LoVo (cell line): Measurements from ENCODE around the gene PHETA1.

Source experiments
- DNase-seq: peaks from one replicate; pipeline ENCODE4 v3.0.0-alpha.2; 2016; ENCODE audit warnings: low spot score

The PHETA1 gene, protein sequence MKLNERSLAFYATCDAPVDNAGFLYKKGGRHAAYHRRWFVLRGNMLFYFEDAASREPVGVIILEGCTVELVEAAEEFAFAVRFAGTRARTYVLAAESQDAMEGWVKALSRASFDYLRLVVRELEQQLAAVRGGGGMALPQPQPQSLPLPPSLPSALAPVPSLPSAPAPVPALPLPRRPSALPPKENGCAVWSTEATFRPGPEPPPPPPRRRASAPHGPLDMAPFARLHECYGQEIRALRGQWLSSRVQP

DNA sequence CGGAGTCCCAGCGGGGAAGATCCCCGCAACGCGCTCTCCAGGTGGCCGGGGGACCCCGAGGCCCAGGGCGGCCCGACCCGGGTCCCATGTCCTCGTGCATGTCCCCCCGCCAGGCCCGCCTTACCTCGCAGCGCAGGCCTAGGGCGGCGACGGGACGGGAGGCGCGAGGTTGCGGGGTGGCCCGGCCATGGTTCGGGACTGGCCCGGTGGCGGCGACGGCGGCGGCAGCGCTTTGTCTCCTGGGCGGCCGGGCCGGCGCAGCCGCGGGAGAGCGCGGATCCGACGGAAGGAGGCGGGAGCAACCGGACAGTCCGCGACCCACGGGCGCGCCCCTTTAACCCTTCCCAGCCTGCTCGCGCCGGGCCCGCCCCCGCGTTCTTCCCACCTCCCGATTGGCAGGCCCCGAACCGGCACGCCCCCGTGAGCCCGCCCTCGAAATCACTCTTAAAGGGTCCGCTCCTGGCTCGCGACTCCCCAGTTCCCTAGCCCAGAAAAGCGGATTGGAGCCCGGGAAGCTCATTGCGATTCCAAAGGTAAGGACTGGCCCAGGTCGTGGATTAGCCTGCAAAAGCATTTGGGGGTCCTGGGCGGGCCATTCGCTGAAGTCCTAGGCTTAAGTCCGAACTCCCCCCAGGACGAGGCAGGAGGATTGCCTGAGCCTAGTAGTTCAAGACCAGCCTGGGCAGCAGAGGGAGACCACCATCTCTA is at the start of gene PHETA1:
Gene PHETA1, minus strand, starts transcription at position 308 of the 708 bp plus-strand sequence. CDS start 5,668 bp downstream, outside the sequence.
- DNase-seq: peak; percentile 96

DNA sequence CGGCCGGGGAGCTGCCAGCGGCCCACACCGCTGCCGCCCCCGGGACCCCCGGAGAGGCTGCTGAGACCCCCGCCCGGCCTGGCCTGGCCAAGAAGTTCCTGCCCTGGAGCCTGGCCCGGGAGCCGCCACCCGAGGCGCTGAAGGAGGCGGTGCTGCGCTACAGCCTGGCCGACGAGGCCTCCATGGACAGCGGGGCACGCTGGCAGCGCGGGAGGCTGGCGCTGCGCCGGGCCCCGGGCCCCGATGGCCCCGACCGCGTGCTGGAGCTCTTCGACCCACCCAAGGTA is 49.6 kb upstream of the PHETA1 start:
- no peak for DNase-seq

DNA sequence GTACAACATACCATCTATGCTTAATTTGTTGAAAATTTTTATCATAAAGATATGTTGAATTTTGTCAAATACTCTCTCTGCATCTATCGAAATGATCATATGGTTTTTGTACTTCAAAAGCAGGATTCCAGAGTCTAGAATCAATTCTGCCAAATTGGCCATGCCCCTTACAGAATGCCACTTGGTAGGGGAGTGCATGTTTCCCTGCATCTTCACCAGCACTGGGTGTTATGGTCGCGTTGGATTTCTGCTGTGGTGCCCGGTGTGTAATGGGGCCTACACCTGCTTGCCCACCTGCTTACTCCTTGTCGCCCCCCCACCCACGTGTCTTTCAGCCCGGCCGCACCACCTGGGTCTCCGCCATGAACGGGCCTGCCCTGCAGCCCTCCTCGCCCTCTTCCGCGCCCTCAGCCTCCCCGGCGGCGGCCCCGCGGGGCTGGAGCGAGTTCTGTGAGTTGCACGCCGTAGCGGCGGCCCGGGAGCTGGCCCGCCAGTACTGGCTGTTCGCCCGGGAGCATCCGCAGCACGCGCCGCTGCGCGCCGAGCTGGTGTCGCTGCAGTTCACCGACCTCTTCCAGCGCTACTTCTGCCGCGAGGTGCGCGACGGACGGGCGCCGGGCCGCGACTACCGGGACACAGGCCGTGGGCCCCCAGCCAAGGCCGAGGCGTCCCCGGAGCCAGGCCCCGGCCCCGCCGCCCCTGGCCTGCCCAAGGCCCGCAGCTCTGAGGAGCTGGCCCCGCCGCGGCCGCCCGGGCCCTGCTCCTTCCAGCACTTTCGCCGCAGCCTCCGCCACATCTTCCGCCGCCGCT is 49.1 kb upstream of the PHETA1 start:
- no peak for DNase-seq

DNA sequence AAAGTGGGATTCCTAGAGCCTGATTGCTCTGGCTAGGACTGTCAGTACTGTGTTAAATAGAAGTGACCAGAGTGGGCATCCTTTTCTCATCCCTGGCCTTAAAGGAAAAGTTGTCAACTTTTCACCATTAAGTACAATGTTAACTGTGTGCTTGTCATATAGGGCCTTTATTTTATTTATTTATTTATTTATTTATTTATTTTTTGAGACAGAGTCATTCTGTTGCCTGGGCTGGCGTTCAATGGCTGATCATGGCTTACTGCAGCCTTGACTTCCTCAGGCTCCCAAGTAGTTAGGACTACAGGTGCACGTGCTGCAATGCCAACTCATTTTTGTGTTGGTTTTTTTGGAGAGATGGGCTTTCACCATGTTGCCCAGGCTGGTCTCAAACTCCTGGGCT is 48.4 kb upstream of the PHETA1 start:
- DNase-seq: no peak

DNA sequence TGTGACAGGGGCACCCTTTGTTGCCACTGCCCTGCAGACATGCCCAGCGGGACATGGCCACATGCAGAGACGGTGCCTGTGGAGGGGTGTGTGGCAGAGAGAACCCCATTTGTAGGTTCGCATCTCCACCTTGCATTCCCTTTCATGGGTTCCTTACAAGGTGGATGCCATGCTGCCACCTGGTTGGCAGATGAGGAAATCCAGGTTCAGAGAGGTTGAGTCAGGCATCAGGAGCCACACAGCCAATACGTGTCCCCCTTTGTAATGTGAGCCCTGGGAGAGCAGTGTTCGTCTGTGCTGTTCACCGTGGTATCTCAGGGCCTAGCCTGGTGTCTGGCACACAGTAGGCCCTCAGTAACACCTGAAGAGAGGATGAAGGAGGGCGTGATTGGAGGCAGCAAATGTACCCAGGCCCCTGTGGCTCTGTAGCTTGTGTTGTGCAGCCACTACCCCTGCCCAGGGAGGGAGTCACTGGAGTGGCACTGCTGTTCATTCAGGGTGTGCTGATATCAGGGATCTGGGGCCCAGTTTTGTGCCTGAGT is 45.9 kb upstream of the PHETA1 start:
- no peak for DNase-seq

DNA sequence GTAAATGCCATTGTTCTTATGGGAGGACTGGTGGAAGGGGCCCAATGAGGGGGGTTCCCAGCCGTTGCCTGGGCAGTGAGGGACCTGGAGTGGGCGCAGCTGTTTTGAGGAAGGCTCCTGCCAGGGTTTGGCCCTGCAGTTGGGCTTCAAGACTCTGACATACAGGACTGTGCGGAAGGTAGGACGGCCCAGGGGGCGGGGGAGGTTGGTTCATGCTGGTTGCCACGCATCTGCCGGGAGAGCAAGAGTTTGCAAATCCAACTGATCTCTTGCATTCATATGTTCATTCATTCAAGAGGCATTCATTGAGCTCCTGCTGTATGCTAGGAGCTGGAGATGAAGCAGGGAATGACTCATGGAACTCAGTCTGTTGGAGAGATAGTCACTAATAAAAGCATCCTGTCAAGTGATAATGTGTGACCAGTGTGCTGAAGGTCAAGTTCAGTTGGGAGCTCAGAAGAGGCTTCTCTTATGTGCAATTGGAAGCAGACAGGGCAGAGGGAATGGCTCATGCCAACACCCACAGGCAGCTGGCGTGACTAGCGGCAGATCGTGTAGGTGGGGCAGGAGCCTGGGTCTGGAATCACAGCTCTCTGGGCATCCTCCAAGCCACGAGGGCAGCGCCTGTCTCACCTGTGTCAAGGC is 44.7 kb upstream of the PHETA1 start:
- DNase-seq: peak; percentile 19

DNA sequence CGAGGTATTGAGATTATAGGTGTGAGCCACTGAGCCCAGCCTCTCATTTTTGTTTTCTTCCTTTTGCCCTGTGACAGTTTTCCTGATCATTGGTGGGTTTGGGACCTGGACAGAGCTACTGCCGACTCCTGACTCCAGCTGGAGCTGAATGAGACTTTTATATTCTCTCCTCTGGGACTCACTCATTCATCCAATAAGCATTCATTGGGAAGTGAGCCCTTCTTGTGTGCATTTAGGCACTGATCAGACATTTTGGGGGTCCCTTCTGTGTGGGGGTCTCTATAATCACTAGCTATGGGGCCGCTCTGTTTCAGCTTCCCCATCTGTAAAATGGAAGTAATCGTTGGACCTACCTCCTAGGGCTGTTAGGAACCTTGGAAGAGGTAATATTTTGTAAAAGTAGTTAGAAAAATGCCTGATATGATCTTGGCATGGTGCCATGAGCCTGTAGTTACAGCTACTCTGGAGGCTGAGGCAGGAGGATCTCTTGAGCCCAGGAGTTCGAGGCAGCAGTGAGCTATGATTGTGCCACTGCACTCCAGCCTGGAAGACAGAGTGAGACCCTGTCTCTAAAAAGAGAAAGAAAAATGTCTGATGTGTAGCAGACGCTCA is 44.0 kb upstream of the PHETA1 start:
- DNase-seq: no peak

DNA sequence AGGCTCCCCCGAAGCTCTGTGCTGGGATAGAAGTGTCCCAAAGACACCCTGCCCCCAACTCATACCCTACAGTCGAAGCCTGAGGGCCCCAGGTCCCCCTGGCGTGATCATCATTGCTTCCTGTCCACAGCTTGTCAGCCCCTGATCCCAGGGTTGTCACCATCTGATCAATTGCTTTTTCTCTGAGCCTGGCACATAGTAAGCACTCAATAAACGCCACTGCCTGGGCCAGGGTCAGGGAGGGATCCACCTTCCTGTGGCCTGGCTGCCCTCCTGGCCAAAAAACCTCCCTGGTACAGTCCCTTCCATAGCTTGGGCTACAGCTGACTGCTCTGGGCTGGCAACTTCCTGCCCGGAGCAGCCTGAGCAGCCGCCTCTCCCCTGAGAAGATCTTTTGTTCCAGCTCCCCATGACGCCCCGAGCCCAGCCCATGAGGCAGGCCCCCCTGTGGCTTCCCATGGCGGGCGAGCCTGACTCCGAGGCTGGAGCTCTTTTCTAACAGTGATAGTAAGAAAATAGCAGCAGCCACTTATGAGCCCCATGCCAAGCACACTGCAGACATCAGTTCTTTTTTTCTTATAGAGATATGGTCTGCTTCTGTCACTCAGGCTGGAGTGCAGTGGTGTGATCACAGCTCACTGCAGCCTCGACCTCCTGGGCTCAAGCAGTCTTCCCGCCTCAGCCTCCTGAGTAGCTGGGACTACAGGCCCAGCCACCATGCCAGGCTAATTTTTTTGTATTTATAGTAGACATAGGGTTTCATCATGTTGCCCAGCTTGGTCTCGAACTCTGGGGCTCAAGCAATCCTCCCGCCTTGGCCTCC is 43.3 kb upstream of the PHETA1 start:
- DNase-seq: no peak

DNA sequence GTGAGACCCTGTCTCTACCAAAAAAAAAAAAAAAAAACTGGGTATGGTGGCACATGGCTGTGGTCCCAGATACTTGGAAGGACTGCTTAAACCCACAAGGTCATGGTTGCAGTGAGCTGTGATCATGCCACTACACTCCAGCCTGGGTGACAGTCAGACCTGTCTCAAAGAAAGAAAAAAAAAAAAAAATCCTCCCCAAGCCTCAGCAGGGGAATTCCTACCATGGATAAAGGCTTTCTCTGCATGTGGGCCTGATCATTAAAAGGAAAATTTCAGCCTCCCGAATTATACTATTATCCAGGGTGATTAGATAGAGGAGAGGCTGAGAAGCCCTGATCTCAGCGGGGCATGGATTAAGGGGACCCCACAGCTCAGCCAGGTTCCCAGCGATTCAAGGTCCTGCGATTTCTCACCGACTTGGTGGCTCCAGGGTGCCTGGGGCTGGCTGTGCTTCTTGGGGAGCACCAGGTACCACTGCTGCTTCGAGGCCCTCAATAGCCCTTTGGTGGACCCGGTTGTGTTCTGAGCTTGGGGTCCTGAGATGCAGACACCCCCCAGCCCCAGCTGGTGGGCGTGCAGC is 42.4 kb upstream of the PHETA1 start:
- no peak for DNase-seq

DNA sequence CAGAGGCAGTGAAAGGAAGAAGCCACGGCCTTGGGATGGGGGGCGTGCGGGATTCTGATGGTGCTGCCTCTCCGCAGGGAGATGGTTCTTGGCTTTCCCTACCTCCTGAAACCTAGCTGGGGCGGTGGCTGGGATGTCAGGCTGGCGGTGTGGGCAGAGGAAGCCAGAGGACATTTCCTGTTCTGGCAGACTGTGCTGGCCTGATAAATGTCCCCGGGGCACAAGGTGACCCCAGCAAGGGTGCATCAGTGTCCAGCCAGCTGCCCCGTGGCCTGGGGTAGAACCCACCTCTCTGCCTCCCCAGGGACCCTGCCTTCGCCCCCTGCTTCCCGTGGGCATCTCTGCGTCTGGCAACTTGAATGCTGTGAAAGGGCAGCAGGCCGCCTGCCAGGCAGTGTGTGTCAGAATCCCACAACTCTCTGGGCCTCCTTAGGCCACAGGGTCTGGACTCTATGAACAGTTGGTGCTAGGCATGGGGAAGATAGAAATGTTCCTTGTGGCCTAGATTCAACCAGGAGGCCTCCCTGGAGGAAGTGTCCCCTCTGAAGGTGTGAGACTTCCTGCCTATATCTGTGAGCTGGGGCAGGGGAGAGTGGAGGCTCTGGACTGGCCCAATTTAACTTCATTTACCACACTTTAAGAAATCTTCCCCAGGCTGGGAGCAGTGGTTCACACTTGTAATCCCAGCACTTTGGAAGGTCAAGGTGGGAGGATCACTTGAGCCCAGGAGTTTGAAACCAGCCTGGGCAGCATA is 41.7 kb upstream of the PHETA1 start:
- DNase-seq: no peak

DNA sequence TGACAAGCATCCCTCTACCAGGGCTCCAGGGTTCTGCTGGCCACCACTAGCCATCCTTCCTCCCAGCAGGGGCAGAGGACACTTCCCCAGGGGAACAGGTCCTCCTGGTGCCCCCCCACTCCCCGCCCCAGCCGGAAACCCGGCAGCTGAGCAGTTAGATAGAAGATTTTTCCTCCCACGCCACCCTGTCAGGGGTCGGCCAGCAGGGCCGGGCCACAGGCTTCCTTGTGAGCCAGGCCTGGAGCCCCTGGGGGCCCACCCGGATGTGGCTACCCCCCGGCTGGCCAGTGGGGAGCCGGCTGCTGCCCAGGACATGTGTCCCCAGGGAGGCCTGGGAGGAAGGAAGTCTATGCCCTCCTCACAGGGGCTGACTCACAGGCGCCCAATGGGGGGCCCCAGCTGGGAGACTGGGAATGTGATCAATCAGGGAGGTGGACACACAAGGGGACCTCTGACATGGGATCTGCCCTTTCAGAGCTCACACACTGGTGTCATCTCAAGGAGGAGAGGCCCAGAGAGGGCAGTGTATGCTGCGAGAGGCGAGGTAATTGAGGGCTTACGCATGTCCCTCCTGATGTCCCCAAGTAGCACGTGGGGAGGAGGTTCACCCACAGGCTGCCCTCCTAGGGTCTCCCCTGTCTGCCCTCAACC is 41.0 kb upstream of the PHETA1 start:
- no peak for DNase-seq

DNA sequence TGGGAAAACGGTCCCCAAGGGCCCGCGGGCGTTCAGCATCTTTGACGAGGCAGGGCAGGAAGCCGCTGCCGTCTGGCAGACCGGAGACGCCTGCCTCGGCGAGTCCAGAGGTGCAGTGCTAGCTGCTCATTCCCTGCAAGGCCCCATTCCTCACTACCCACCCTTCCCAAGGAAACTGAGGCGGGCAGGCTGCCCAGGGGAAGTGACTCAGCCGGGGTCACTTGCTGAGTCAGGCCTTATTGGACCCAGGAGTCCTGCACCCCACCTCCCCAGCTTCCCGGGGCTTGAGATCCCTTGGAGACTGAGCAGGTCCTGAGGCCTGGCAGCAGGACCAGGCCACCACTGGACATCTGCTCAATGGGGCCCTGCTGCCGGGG is 40.5 kb upstream of the PHETA1 start:
- no peak for DNase-seq

DNA sequence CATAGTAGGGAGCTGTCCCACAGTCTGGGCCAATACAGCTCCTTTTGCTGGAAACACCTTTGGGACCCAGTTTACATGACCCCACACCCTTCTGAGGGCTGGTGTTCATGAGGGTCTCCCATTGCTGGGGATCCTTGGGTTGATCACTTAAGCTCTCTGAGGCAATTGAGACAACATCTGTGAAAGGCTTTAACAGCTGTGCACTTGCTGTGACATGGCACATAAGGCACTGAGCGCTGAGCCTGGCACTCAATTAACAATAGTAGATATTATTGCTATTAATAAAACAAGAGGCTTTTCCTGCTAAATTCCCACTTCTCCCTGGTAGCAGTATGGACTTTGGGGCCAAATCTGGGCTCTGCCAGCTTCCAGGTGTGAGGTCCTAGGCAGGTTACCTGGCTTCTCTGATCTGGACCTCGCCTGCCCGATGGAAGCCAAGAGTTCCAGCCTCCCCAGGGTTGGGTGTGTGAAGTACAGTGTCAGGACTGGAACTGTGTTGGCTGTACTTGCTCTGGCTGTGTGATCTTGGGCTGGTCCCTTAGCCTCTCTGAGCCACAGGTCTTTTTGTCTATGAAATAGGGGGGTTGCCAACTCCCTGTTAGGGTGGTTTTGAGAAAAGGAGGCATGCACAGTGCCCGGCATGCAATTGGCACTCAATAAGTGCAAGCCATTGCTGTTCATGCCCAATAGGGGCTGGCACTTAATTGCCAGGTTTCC is 39.9 kb upstream of the PHETA1 start:
- DNase-seq: no peak

DNA sequence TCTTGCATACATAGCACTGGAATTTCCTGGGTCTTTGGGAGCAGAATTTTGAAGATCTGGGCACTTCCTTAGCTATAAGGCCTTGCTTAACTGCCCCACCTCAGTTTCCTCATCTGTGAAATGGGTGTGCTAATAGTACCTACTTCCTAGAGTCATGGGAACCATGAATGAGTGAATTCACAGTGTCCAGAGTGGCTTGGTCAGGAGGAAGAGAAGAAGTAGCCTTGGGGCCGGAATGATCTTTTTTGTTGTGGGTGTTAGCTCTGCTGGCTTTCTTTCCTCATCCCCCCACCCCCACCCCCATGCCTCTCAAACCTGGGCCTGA is 39.2 kb upstream of the PHETA1 start:
- DNase-seq: no peak

DNA sequence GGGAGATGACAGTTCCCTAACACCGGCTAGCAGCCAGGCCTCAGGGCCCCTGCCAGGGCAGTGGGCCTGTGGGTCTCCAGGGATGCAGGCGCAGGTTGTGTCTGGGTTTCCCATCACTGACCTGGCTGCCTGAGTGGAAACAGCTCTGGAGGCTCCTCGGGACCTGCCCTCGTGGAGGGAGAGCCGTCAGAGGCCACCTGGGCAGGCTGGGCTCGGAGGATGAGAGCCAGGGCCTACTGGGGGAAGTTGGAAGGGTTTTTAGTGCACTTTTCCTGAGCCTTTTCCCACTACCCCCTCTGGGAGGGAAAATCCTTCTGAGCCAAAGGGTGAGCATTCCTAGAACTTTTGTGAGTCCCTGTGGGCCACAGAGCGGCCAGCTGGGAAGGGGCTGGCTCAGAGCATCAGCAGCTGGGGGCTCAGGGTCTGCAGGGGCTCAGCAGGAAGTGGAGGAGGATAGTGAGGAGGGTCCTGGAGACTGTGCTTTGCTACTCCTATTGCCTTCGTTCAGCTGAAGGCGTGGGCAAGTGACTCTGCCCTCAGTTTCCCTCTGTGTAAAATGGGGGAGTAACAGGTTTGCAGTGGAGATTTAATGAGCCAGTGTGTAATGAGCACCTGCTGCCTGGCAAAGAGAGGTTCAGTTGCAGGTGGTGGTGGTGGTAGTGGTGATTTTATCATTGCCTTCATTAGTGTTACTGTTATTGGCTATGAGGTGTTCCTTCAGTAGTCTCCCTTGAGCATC is 38.7 kb upstream of the PHETA1 start:
- DNase-seq: no peak

DNA sequence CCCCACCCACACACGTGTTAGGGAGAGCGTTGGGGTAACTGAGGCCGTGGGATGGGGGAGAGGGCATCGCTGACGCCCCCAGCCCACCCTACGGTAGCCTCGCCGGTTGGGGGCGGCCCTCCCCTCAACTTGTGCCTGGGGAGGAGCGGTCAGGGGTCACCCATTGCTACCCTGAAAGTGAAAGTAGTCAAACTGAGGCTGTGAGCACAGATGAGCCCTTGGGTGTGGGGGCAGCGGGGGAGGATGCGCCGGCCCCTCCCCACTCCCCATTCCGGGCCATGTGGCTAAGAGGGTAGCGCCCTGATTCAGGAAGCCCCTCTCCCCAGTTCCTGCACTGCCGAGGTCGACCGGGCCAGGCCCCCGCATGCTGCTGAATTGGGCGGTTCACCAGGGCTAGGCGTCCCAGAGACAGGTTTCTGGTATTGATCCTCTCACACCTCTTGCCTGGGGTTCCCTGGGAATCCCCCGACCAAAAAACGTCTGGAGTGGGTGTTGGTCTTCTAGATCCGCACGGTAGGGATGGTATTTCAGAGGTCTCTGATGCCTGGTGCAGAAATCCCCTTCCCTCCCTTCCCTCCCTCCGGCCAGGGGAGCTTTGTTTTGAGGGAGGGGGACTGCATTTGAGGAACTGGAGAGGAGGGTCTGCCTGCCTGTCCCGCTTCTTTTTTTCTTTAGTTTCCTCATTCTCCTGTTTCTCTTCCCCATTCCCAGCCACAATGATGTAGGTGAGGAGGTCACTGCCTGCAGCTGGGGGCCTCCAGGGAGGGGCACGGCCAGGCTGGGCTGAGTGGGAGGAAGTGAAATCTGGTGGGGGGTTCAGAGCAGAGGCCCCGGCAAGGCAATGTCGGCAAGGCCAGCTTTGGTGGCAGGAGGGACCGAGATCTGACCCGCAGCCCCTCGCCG is 37.8 kb upstream of the PHETA1 start:
- DNase-seq: no peak

DNA sequence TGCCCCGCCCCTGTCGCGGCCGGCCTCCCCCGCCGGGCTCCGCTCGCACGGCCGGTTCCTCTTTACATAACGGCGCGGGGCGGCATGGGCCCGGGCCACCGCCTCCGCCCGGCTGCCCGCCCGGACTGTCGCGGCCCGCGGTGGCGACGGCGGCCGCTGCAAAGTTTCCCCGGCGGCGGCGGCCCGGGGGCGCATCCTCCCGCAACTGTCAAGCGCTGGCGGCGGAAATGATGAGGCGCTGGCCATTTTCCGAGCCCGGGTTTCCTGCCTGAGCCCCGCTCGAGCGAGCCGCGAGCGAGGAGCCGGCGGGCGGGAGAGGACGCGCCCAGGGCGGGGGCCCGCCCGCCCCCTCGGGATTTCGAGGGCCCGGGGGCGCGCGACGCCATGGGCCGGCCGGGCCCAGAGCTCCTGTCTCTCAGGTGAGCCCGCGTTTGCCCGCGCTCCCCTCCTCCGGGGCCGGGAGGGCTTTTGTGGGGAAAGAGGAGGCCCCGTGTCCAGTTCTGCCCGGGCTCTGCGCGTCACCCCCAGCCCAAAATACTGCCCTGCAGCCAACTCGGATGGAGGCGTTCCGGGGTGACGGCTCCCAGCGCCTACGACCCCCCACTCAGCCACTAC is 37.1 kb upstream of the PHETA1 start, which contains the start of gene SH2B3:
Gene SH2B3, plus strand, starts transcription at position 65 of the 615 bp plus-strand sequence. CDS start 12,223 bp downstream, outside the sequence.
- no peak for DNase-seq
